Pancreas (tissue), 10 donors: ENCODE data around the gene SRRM4. TPM values are rescaled to one million over a fixed set of nuclear protein-coding genes. Genes with fewer than 3 reads are reported as not detected.

Source experiments
- ATAC-seq, 4 donors: fragments of 200-7000 bp; cut with Tn5 transposase; one replicate each; pipeline versions ENCODE4 v1.8.0 to v1.9.1; 2020; ENCODE audit warnings: mild to moderate bottlenecking in 4 of 4, moderate library complexity in 4 of 4
- DNase-seq, 6 donors: peaks; one replicate each; pipeline ENCODE4 v3.0.0-alpha.2; 2020
- FAIRE-seq: peaks from 2 replicates; lab custom pipeline; 2012; peaks lifted over from hg19 to GRCh38; lab: Jason Lieb, UNC
- H3K27ac ChIP-seq, 4 donors: fragments of 200-600 bp; sonication (generic); 1 replicate in 3 of 4; 2 replicates in 1 of 4; pipeline versions ENCODE4 v1.5.0 to v1.8.0; 2020
- H3K27me3 ChIP-seq, 4 donors: fragments of 200-600 bp; one replicate each; pipeline ENCODE4 v1.8.0; 2021
- H3K36me3 ChIP-seq, 3 donors: fragments of 200-600 bp; sonication (generic) in 1 of 3; one replicate each; pipeline versions ENCODE4 v1.5.0 to v1.8.0; 2020 to 2021
- H3K4me1 ChIP-seq, 3 donors: fragments of 200-600 bp; one replicate each; pipeline ENCODE4 v1.8.0; 2021
- H3K4me3 ChIP-seq, 4 donors: fragments of 200-600 bp; sonication (generic) in 2 of 4; one replicate each; pipeline versions ENCODE4 v1.5.0 to v1.8.0; 2020 to 2021
- H3K9me3 ChIP-seq, 4 donors: fragments of 200-600 bp; one replicate each; pipeline ENCODE4 v1.8.0; 2021
- WGBS, 2 donors: extraction: QIAGEN DNeasy Blood & Tissue Kit; methylation state at CpG; one replicate each; pipeline ENCODE4 v1.1.7; 2013; 5-methylcytosine and 5-hydroxymethylcytosine counted together
- intact Hi-C, 3 donors: fragments of 100-400 bp; cut with DNase I; formaldehyde crosslinking; loops; one replicate each; pipeline versions ENCODE4 v1.11.1 to v1.14.2; 2022
- polyA plus RNA-seq, 2 donors: library from polyadenylated mRNA; stranded (reverse); fragments of 200-250 nt; gene quantifications; one replicate each; pipeline ENCODE4 v1.2.3, GENCODE V29; 2013
- total RNA-seq, 6 donors: library from RNA; stranded (reverse); fragmentation: NEBNext Ultra II Directional in 4 of 6; extraction: Animal tissue kit (Norgen Biotek cat#: 25700) in 4 of 6; gene quantifications; one replicate each; pipeline versions ENCODE4 v1.2.1 to v1.2.4, GENCODE V29; 2021 to 2023
- TF ChIP-seq, protein P1 (sequence below), 4 donors: fragments of 200-600 bp; sonication (generic) in 3 of 4; IDR thresholded peaks; one replicate each; pipeline versions ENCODE4 v1.5.0 to v1.8.0; 2021; ENCODE audit warnings: antibody characterized with exemption in 4 of 4
- donor health status: healthy with polysubstance abuse.
- donor health status: DM: no; HTN: no; CAD: no; lungs with moderate emphysema.
- donor health status: DM: no; HTN: no; CAD: no.
- donor health status: control.
- donor health status: control.
- donor health status: Bipolar disorder and iron deficiency.
- donor health status: DM: yes; HTN: yes; CAD: no.
- donor health status: DM: no; HTN: no; CAD: no.
- donor health status: DM: no; HTN: no; CAD: no.
- donor health status: DM: yes; HTN: yes; CAD: no.

The SRRM4 gene
- total and polyA plus RNA-seq, 8 donors: 0.02 TPM; not detected in 7

DNA sequence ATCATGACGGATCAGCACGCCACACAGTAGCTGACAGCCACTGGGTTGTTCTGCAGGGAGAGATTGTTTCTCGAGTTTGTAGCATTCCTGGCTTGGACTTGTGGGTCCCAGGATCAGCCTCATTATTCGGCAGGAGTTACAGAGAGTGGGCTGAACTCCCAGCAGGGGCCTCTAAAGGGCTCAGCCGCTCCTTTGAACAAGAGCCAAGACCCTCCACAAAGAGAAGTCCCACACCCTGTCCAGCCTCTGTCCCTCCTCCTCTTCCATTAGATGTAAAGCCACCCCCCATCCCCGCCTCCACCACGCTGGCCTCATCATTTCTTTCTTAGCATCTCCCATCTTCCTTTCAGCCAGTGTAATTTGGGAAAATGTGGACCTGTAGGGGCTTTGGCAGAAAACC, 100.7 kb downstream of the SRRM4 start:
- H3K36me3 ChIP-seq: no peaks in the 10 kb centered on the region
- WGBS, 2 donors: 71 to 75% methylated on average over 7 of the region's 7 CpGs
- no peak overlapping the region for H3K27ac ChIP-seq
- FAIRE-seq: no peak
- H3K9me3 ChIP-seq: no peaks in the 10 kb centered on the region
- peaks cover 0 to 1% (median 0%) of the 10 kb centered on the region in 4 donors for H3K27me3 ChIP-seq
- TF ChIP-seq, protein P1, sequence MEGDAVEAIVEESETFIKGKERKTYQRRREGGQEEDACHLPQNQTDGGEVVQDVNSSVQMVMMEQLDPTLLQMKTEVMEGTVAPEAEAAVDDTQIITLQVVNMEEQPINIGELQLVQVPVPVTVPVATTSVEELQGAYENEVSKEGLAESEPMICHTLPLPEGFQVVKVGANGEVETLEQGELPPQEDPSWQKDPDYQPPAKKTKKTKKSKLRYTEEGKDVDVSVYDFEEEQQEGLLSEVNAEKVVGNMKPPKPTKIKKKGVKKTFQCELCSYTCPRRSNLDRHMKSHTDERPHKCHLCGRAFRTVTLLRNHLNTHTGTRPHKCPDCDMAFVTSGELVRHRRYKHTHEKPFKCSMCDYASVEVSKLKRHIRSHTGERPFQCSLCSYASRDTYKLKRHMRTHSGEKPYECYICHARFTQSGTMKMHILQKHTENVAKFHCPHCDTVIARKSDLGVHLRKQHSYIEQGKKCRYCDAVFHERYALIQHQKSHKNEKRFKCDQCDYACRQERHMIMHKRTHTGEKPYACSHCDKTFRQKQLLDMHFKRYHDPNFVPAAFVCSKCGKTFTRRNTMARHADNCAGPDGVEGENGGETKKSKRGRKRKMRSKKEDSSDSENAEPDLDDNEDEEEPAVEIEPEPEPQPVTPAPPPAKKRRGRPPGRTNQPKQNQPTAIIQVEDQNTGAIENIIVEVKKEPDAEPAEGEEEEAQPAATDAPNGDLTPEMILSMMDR (IDR thresholded peaks at IDR 0.05): no peak
- ATAC-seq: no peak
- intact Hi-C loops: no loop called here
- no peaks in the 10 kb centered on the region for H3K4me1 ChIP-seq
- no peak for DNase-seq
- H3K4me3 ChIP-seq: no peak overlapping the region

DNA sequence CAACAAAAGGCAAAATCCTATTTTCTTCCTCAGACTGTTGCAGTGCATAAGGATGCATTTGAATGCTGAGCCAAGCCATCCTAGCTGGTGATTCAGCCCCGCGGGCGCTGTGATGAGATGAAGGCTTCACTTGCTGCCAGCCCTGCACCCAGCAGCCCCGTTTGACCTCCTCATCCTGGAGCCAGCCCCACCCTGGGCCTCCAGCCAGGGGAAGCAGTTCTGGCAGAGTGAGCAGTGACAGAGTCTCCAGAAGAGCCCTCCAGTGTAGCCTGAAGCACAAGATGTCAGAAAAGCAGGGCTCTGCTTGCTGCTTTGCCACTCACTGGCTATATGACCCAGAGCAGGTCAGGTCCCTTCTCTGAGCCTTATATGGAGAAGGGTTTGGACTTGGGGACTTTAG, 101.2 kb downstream of the SRRM4 start:
- H3K27me3 ChIP-seq: no peaks in the 10 kb centered on the region
- FAIRE-seq (no peak), DNase-seq (no peak), ATAC-seq (no peak)
- H3K4me3 ChIP-seq: no peak overlapping the region
- no peaks in the 10 kb centered on the region for H3K36me3 ChIP-seq
- no peak overlapping the region for H3K27ac ChIP-seq
- no peaks in the 10 kb centered on the region for H3K4me1 ChIP-seq
- 39 to 44% methylated on average over 4 of the region's 4 CpGs for WGBS, 2 donors
- intact Hi-C loops: no loop called here
- TF ChIP-seq, protein P1 (IDR thresholded peaks at IDR 0.05): no peak
- H3K9me3 ChIP-seq: no peaks in the 10 kb centered on the region

DNA sequence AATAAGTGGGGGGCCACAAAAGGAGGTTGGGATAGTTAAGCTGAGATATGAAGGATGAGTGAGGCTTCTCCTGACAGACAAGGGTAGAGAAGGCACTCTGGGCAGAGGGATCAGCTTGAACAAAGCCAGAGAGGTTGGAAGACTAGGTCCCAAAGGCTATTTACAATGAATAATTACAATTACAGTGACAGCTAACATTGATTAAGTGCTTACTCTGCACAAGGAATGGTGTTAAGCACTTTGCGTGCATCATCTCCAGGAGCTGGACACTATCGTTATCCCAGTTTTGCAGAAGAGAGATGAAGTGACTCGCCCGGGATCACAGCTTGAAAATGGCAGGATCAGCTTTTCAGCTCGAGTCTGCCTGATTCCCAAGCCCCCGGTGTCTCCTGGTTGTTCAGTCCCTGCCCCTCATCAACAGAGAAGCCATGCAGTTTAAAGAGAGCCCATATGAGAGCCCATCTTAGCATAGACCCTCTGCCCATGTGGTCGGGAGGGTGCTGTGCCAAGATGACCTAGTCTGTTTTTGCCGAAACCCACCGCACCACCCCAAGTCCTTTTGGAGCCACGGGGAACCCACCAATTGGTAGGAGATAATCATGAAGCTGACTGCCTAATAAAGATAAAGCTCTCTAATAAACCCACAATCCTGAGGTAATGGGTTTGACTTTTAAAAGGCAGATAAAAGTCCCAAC, 107.5 kb downstream of the SRRM4 start:
- DNase-seq (no peak), FAIRE-seq (no peak), ATAC-seq (no peak)
- TF ChIP-seq, protein P1 (IDR thresholded peaks at IDR 0.05): no peak
- Histone ChIP-seq H3K4me3 (no peak overlapping the region), H3K27ac (no peak overlapping the region), H3K9me3 (no peaks in the 10 kb centered on the region), H3K36me3 (no peaks in the 10 kb centered on the region), H3K27me3 (no peaks in the 10 kb centered on the region), H3K4me1 (no peaks in the 10 kb centered on the region)
- 73 to 78% methylated on average over 10 of the region's 10 CpGs for WGBS, 2 donors
- intact Hi-C loops: no loop called here

DNA sequence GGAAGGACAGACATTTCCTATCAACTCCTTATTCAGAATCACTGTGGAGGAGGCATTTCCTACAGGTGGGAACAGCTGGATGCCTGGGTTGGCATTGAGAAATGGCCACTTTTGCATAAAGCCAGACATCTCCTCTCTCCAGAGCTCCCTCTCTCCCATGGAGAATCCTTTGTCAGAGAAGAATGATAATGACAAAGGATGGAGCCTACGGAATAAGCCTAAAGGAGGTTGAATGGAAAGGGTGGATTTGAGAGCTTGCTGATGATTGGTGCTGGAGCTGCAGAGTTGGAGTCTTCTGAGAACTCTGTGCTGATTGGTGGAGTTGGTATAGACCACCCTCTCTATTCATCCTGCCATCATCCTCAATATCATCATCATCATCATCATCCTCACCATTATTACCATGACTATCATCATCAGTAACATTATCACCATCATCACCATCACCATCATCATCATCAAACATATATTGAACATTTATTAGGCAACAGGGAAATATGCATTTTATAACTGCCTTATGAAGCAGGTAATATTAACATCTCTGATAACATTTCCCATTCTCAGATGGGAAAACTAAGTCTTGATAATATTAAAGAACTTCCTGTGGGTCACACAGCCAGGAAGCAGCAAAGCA, 108.2 kb downstream of the SRRM4 start:
- Histone ChIP-seq H3K9me3 (no peaks in the 10 kb centered on the region), H3K27me3 (no peaks in the 10 kb centered on the region), H3K36me3 (no peaks in the 10 kb centered on the region), H3K4me3 (no peak overlapping the region), H3K4me1 (no peaks in the 10 kb centered on the region), H3K27ac (no peak overlapping the region)
- ATAC-seq: no peak
- no peak for DNase-seq
- TF ChIP-seq, protein P1 (IDR thresholded peaks at IDR 0.05): no peak
- 41 to 43% methylated on average over 1 of the region's 1 CpG for WGBS, 2 donors
- intact Hi-C loops: no loop called here
- FAIRE-seq: no peak

DNA sequence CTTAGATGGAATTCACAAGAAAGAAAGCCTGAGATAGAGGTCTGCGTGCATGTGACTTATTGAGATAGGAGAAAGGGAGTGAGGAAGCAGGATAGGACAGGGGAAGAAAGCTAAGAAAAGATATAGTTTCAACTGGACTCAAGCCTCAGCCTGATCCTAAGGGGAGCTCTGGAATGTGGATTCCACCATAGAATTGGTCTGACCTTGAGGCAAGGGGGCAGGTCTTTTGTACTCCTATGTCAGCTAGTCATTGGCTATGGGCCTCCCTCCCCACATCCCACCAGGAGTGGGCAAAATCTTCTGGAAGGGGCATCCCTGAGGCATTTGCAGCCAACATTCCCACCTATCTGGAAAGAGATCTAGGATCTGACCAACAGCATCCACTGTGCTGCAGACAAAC, 108.9 kb downstream of the SRRM4 start:
- H3K36me3 ChIP-seq: no peaks in the 10 kb centered on the region
- ATAC-seq (no peak), FAIRE-seq (no peak), DNase-seq (no peak)
- intact Hi-C loops: no loop called here
- TF ChIP-seq, protein P1 (IDR thresholded peaks at IDR 0.05): no peak
- no peaks in the 10 kb centered on the region for H3K9me3 ChIP-seq
- no peaks in the 10 kb centered on the region for H3K27me3 ChIP-seq
- no peak overlapping the region for H3K27ac ChIP-seq
- no peak overlapping the region for H3K4me3 ChIP-seq
- 94 to 100% methylated on average over 1 of the region's 1 CpG for WGBS, 2 donors
- no peaks in the 10 kb centered on the region for H3K4me1 ChIP-seq
